Measurements from ENCODE around the gene CYP2D6.

The CYP2D6 gene

DNA sequence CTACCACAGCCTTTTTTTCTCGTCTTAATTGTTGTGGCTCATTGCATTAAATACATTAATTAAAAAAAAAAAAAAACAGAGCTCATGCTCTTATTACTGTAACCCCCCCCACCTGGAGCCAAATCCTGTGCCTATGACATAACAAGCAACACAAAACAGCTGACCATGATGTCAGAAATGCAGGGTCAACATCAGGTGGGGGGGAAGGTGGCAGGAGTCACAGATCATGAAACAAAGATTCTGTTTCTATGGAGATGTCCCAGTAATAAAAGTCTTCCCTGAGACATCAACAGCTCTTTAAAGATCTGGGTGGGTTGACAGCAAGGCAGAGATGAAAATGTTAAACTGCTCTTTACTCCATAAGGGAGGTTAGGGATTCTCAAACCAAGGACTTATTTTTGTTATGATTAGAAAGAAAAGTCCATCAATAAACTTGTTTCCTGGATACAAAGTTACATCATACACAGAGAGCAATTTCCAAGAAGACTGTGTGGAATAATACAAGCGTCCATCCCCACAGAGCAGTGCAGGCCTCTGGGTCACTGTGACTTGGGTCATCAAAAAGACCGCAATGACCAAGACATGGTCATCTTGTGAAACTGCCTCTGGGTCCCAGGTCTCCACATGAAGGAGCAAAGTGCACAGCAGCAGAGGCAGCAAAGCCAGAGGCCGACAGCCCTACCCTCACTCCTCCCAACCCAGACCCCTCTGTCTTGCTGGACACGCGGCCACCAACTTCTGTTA, 42.7 kb upstream of the CYP2D6 start:
- Histone ChIP-seq H3K27me3 (no peaks in the 10 kb centered on the region), H3K9me3 (no peaks in the 10 kb centered on the region), H3K36me3 (peaks cover 46% of the 10 kb centered on the region), H3K4me1 (ENCODE audit: control insufficient read depth in 1 of 2, insufficient read depth in 1 of 2, low read depth in 1 of 2, low read length in 1 of 2) (no peaks in the 10 kb centered on the region), H3K27ac (no peak overlapping the region), H3K4me3 (ENCODE audit: low read depth in 1 of 2, low read length in 1 of 2) (no peak overlapping the region)
- no peak for TF ChIP-seq CTCF (IDR thresholded peaks at IDR 0.05)

GRCh38 chr22:42172773-42173172, 42.2 kb upstream of the CYP2D6 start:
- TF ChIP-seq CTCF (IDR thresholded peaks at IDR 0.05) = no peak
- H3K27ac ChIP-seq = no peak overlapping the region
- H3K4me3 ChIP-seq (ENCODE audit: low read depth in 1 of 2, low read length in 1 of 2) = no peak overlapping the region
- no peaks in the 10 kb centered on the region for H3K27me3 ChIP-seq
- H3K36me3 ChIP-seq = peaks cover 45% of the 10 kb centered on the region
- H3K9me3 ChIP-seq = no peaks in the 10 kb centered on the region
- H3K4me1 ChIP-seq (ENCODE audit: control insufficient read depth in 1 of 2, insufficient read depth in 1 of 2, low read depth in 1 of 2, low read length in 1 of 2) = no peaks in the 10 kb centered on the region

DNA sequence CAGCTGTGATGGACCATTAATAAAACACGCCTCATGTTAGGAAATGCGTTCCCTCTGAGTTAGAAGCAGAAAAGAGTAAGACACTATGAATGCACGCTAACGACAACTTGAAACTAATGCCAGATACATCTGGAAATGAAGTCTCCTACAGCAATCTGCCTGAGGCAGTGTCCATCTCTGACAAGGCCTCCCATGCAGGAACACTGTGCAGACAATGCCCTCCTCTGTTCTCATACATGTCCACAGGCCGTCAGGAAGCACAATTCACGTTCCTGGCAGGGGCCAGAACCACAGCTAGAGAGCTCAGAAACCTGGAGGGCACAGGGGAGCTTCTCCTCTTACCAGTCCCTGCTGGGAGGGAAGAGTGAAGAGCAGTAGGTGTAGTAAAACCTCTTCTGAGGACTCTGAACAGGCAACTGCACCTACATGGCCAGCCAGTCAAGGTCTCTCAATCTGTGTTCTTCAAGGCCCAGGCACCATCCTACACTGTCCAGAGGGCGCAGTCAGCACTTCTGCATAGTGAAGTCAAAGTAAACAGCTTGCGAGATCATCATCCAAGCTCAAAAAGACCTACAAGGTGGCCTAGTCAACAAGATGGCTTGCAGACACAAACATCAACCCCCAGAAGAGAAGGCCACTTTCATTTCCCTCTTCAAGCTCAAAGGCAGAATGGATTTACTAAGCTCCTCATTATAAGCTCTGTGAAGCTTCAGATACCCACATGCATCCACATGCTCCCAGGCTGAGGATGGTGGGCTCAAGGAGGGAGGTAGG, 41.5 kb upstream of the CYP2D6 start:
- Histone ChIP-seq H3K4me1 (ENCODE audit: control insufficient read depth in 1 of 2, insufficient read depth in 1 of 2, low read depth in 1 of 2, low read length in 1 of 2) (no peaks in the 10 kb centered on the region), H3K4me3 (ENCODE audit: low read depth in 1 of 2, low read length in 1 of 2) (no peak overlapping the region), H3K27me3 (no peaks in the 10 kb centered on the region), H3K27ac (no peak overlapping the region), H3K9me3 (no peaks in the 10 kb centered on the region), H3K36me3 (peaks cover 46% of the 10 kb centered on the region)
- no peak for TF ChIP-seq CTCF (IDR thresholded peaks at IDR 0.05)

GRCh38 chr22:42171417-42171816, 40.8 kb upstream of the CYP2D6 start:
- Histone ChIP-seq H3K36me3 (peaks cover 44% of the 10 kb centered on the region), H3K27me3 (no peaks in the 10 kb centered on the region), H3K27ac (no peak overlapping the region), H3K4me1 (ENCODE audit: control insufficient read depth in 1 of 2, insufficient read depth in 1 of 2, low read depth in 1 of 2, low read length in 1 of 2) (no peaks in the 10 kb centered on the region), H3K9me3 (no peaks in the 10 kb centered on the region), H3K4me3 (ENCODE audit: low read depth in 1 of 2, low read length in 1 of 2) (no peak overlapping the region)
- TF ChIP-seq CTCF (IDR thresholded peaks at IDR 0.05) = no peak

DNA sequence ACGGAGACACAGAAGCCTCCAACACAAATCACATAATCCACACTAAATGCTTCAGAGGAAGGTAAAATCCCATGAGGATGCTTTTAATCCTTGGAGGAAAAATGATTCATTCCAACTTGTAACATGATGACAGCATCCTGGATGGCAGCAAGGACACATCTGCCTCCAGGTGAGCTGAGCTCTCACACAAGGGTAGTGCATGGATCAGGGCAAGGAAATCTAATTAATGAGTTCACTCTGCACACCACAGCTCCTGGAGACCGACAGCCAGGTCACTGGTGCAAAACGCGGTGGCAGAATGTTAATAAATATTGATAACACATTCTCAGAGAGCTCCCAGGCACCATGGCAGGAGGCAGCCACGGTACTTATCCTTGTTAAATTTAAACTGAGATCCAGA, 40.3 kb upstream of the CYP2D6 start:
- H3K36me3 ChIP-seq = peaks cover 43% of the 10 kb centered on the region
- no peak overlapping the region for H3K27ac ChIP-seq
- no peaks in the 10 kb centered on the region for H3K9me3 ChIP-seq
- no peak overlapping the region for H3K4me3 ChIP-seq (ENCODE audit: low read depth in 1 of 2, low read length in 1 of 2)
- no peaks in the 10 kb centered on the region for H3K27me3 ChIP-seq
- no peak for TF ChIP-seq CTCF (IDR thresholded peaks at IDR 0.05)
- no peaks in the 10 kb centered on the region for H3K4me1 ChIP-seq (ENCODE audit: control insufficient read depth in 1 of 2, insufficient read depth in 1 of 2, low read depth in 1 of 2, low read length in 1 of 2)
